ENCODE measurements around the gene BTF3L4.

DNA sequence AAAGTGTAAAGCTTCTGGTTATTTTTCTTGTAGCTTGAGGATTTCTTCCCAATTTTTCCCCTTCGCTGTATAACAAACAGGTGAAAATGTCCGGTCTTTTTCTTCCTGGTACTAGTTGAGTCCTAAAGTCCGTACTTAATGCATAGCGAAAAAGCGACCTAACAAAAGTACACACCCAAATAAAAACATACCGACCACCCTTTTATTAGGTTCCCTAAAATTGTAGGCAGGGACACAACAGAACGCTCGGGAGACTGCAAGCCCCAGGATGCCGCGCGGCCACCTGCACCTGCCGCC lies 281 bp upstream of the BTF3L4 start:
- TF ChIP-seq, protein P1, sequence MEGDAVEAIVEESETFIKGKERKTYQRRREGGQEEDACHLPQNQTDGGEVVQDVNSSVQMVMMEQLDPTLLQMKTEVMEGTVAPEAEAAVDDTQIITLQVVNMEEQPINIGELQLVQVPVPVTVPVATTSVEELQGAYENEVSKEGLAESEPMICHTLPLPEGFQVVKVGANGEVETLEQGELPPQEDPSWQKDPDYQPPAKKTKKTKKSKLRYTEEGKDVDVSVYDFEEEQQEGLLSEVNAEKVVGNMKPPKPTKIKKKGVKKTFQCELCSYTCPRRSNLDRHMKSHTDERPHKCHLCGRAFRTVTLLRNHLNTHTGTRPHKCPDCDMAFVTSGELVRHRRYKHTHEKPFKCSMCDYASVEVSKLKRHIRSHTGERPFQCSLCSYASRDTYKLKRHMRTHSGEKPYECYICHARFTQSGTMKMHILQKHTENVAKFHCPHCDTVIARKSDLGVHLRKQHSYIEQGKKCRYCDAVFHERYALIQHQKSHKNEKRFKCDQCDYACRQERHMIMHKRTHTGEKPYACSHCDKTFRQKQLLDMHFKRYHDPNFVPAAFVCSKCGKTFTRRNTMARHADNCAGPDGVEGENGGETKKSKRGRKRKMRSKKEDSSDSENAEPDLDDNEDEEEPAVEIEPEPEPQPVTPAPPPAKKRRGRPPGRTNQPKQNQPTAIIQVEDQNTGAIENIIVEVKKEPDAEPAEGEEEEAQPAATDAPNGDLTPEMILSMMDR (IDR thresholded peaks at IDR 0.05) = no peak
- TF ChIP-seq POLR2AphosphoS5 (IDR thresholded peaks at IDR 0.05; ENCODE audit: low read depth, low read length) (no peak), TCF7L2 (IDR thresholded peaks at IDR 0.05; ENCODE audit: low read depth, low read length) (no peak), SIN3A (IDR thresholded peaks at IDR 0.05; ENCODE audit: borderline replicate concordance, insufficient read depth, low read depth, low read length) (no peak)
- TF ChIP-seq, protein P2, sequence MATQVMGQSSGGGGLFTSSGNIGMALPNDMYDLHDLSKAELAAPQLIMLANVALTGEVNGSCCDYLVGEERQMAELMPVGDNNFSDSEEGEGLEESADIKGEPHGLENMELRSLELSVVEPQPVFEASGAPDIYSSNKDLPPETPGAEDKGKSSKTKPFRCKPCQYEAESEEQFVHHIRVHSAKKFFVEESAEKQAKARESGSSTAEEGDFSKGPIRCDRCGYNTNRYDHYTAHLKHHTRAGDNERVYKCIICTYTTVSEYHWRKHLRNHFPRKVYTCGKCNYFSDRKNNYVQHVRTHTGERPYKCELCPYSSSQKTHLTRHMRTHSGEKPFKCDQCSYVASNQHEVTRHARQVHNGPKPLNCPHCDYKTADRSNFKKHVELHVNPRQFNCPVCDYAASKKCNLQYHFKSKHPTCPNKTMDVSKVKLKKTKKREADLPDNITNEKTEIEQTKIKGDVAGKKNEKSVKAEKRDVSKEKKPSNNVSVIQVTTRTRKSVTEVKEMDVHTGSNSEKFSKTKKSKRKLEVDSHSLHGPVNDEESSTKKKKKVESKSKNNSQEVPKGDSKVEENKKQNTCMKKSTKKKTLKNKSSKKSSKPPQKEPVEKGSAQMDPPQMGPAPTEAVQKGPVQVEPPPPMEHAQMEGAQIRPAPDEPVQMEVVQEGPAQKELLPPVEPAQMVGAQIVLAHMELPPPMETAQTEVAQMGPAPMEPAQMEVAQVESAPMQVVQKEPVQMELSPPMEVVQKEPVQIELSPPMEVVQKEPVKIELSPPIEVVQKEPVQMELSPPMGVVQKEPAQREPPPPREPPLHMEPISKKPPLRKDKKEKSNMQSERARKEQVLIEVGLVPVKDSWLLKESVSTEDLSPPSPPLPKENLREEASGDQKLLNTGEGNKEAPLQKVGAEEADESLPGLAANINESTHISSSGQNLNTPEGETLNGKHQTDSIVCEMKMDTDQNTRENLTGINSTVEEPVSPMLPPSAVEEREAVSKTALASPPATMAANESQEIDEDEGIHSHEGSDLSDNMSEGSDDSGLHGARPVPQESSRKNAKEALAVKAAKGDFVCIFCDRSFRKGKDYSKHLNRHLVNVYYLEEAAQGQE (IDR thresholded peaks at IDR 0.05; ENCODE audit: insufficient read depth in 1 of 2, low read depth in 2 of 2, low read length in 1 of 2) = no peak
